H1 (cell line): ENCODE data around the gene LMTK3. TPM values are rescaled to one million over a fixed set of nuclear protein-coding genes. Genes with fewer than 3 reads are reported as not detected.

Source experiments
- CTCF ChIA-PET: fragments of 300-600 bp; sonication (Branson Sonifier 250); formaldehyde crosslinking; loops from one replicate; lab custom pipeline; 2021; ENCODE audit not compliant: partially characterized antibody; lab: Charles Lee
- POLR2A ChIA-PET: fragments of 300-600 bp; sonication (Branson Sonifier 250); formaldehyde crosslinking; loops from one replicate; lab custom pipeline; 2021; ENCODE audit warnings: inconsistent platforms; ENCODE audit not compliant: partially characterized antibody; lab: Charles Lee
- DNase-seq, 2 experiments: peaks; one replicate each; pipeline versions ENCODE4 v3.0.0 to v3.0.0-alpha.2; 2010 to 2022; ENCODE audit warnings: low spot score in 2 of 2, low read depth in 1 of 2, mixed read lengths in 1 of 2
- FAIRE-seq: peaks from 2 replicates; lab custom pipeline; 2011; peaks lifted over from hg19 to GRCh38; lab: Jason Lieb, UNC
- H2AFZ ChIP-seq: 2 replicates; pipeline ENCODE4 v1.8.1; 2012; ENCODE audit warnings: low read length, inconsistent platforms
- H2AK5ac ChIP-seq: 2 replicates; pipeline ENCODE4 v1.6.1; 2013; ENCODE audit warnings: low read depth, low read length
- H2BK120ac ChIP-seq: replicated peaks from 2 replicates; pipeline ENCODE3; 2013; ENCODE audit warnings: low read depth, low read length, inconsistent platforms
- H2BK12ac ChIP-seq: 2 replicates; pipeline ENCODE4 v1.6.1; 2013; ENCODE audit warnings: low read depth, low read length
- H2BK15ac ChIP-seq: 2 replicates; pipeline ENCODE4 v1.6.1; 2013; ENCODE audit warnings: low read length
- H2BK20ac ChIP-seq: 2 replicates; pipeline ENCODE4 v1.6.1; 2013; ENCODE audit warnings: low read length
- H2BK5ac ChIP-seq: 2 replicates; pipeline ENCODE4 v1.6.1; 2013; ENCODE audit warnings: low read depth, low read length
- H3K14ac ChIP-seq: 2 replicates; pipeline ENCODE4 v1.6.1; 2013; ENCODE audit warnings: inconsistent platforms; ENCODE audit not compliant: insufficient read length
- H3K18ac ChIP-seq: 2 replicates; pipeline ENCODE4 v1.6.1; 2013; ENCODE audit warnings: low read length; ENCODE audit errors: extremely low read depth
- H3K23ac ChIP-seq: 2 replicates; pipeline ENCODE4 v1.6.1; 2013; ENCODE audit warnings: inconsistent platforms; ENCODE audit not compliant: insufficient read length
- H3K23me2 ChIP-seq: 2 replicates; pipeline ENCODE4 v1.6.1; 2013; ENCODE audit warnings: low read depth, low read length
- H3K27ac ChIP-seq: 2 replicates; pipeline ENCODE4 v1.6.1; 2011; ENCODE audit warnings: low read depth, low read length, inconsistent platforms
- H3K27me3 ChIP-seq, 4 experiments: replicated peaks in 1 of 4; 1 replicate in 1 of 4; 2 replicates in 3 of 4; pipeline versions ENCODE4 v1.6.1 to v1.8.1; 2011 to 2013; ENCODE audit warnings: low read length in 3 of 4, mild to moderate bottlenecking in 3 of 4, inconsistent platforms in 2 of 4, mixed read lengths in 2 of 4, moderate library complexity in 1 of 4; ENCODE audit not compliant: control insufficient read depth in 3 of 4, insufficient read depth in 3 of 4; ENCODE audit errors: extremely low read depth in 1 of 4
- H3K36me3 ChIP-seq, 4 experiments: 2 replicates each; pipeline versions ENCODE4 v1.6.1 to v1.8.1; 2011 to 2013; ENCODE audit warnings: mild to moderate bottlenecking in 4 of 4, low read length in 3 of 4, moderate library complexity in 2 of 4, control low read depth in 1 of 4, inconsistent platforms in 1 of 4; ENCODE audit not compliant: insufficient read depth in 4 of 4, control insufficient read depth in 2 of 4
- H3K4ac ChIP-seq: replicated peaks from 2 replicates; pipeline ENCODE3; 2013; ENCODE audit warnings: low read length, low read depth, mixed read lengths, inconsistent platforms; ENCODE audit not compliant: insufficient read length
- H3K4me1 ChIP-seq, 4 experiments: replicated peaks in 1 of 4; 1 replicate in 1 of 4; 2 replicates in 3 of 4; pipeline versions ENCODE4 v1.6.1 to v1.8.1; 2011 to 2013; ENCODE audit warnings: low read length in 3 of 4, inconsistent platforms in 2 of 4, mixed read lengths in 1 of 4; ENCODE audit not compliant: insufficient read depth in 4 of 4, control insufficient read depth in 3 of 4
- H3K4me2 ChIP-seq, 2 experiments: 2 replicates each; pipeline versions ENCODE4 v1.6.1 to v1.8.1; 2011 to 2013; ENCODE audit warnings: low read depth in 2 of 2, low read length in 2 of 2, control low read depth in 1 of 2, inconsistent platforms in 1 of 2, mild to moderate bottlenecking in 1 of 2; ENCODE audit not compliant: insufficient read depth in 1 of 2
- H3K4me3 ChIP-seq, 4 experiments: fragments of 200-600, 300-600 bp in 1 of 4; sonication (generic), shearing (Covaris generic), sonication (Bioruptor Twin) in 1 of 4; 2 replicates each; pipeline versions ENCODE4 v1.5.1 to v1.8.1; 2011 to 2016; ENCODE audit warnings: low read length in 4 of 4, low read depth in 3 of 4, control low read depth in 2 of 4, inconsistent platforms in 2 of 4, mild to moderate bottlenecking in 2 of 4, mixed read lengths in 1 of 4, moderate library complexity in 1 of 4; ENCODE audit not compliant: insufficient read depth in 2 of 4; ENCODE audit errors: extremely low read depth in 1 of 4
- H3K56ac ChIP-seq: replicated peaks from 2 replicates; pipeline ENCODE3; 2013; ENCODE audit warnings: low read depth, mild to moderate bottlenecking, mixed read lengths, low read length, inconsistent platforms; ENCODE audit not compliant: insufficient read length
- H3K79me1 ChIP-seq: 2 replicates; pipeline ENCODE4 v1.6.1; 2013; ENCODE audit warnings: low read depth, low read length, control low read depth
- H3K79me2 ChIP-seq, 2 experiments: 2 replicates each; pipeline versions ENCODE4 v1.6.1 to v1.8.1; 2012 to 2013; ENCODE audit warnings: low read length in 2 of 2, mild to moderate bottlenecking in 2 of 2, inconsistent platforms in 1 of 2; ENCODE audit not compliant: insufficient read depth in 2 of 2, control insufficient read depth in 1 of 2
- H3K9ac ChIP-seq, 4 experiments: replicated peaks in 1 of 4; 1 replicate in 1 of 4; 2 replicates in 3 of 4; pipeline versions ENCODE4 v1.6.1 to v1.8.1; 2011 to 2013; ENCODE audit warnings: low read depth in 3 of 4, low read length in 3 of 4, control low read depth in 2 of 4, mild to moderate bottlenecking in 2 of 4, moderate library complexity in 2 of 4, inconsistent platforms in 1 of 4; ENCODE audit errors: extremely low read depth in 1 of 4
- H3K9me3 ChIP-seq, 2 experiments: 2 replicates each; pipeline versions ENCODE4 v1.6.1 to v1.8.1; 2012 to 2013; ENCODE audit warnings: mild to moderate bottlenecking in 2 of 2, moderate library complexity in 2 of 2, control low read depth in 1 of 2, inconsistent platforms in 1 of 2, low read depth in 1 of 2, low read length in 1 of 2, mixed read lengths in 1 of 2; ENCODE audit not compliant: insufficient read depth in 2 of 2
- H4K20me1 ChIP-seq, 2 experiments: replicated peaks in 1 of 2; 2 replicates each; pipeline versions ENCODE3 to v1.8.1; 2011 to 2013; ENCODE audit warnings: inconsistent platforms in 2 of 2, low read length in 2 of 2, mild to moderate bottlenecking in 1 of 2; ENCODE audit not compliant: insufficient read depth in 2 of 2, control insufficient read depth in 1 of 2
- H4K5ac ChIP-seq: 2 replicates; pipeline ENCODE4 v1.6.1; 2013; ENCODE audit warnings: low read length, low read depth, mixed read lengths, inconsistent platforms; ENCODE audit not compliant: insufficient read length
- H4K8ac ChIP-seq: 2 replicates; pipeline ENCODE4 v1.8.0; 2013; ENCODE audit warnings: mild to moderate bottlenecking, moderate library complexity, low read length, inconsistent platforms; ENCODE audit not compliant: insufficient read depth; ENCODE audit errors: extremely low read depth
- H4K91ac ChIP-seq: replicated peaks from 2 replicates; pipeline ENCODE3; 2013; ENCODE audit warnings: low read length, mixed read lengths, inconsistent platforms; ENCODE audit not compliant: insufficient read length
- ATF3 ChIP-seq: IDR thresholded peaks from 2 replicates; pipeline ENCODE4 v1.6.1; 2011; ENCODE audit warnings: low read depth, mild to moderate bottlenecking, low read length; ENCODE audit not compliant: insufficient read depth
- CREB1 ChIP-seq: IDR thresholded peaks from 2 replicates; pipeline ENCODE4 v1.6.1; 2012; ENCODE audit warnings: inconsistent platforms
- CTCF ChIP-seq, 3 experiments: IDR thresholded peaks; 1 replicate in 2 of 3; 2 replicates in 1 of 3; pipeline versions ENCODE4 v1.5.1 to v1.6.1; 2011; ENCODE audit warnings: low read length in 3 of 3, mild to moderate bottlenecking in 3 of 3, inconsistent platforms in 2 of 3, low read depth in 1 of 3, moderate library complexity in 1 of 3; ENCODE audit not compliant: insufficient read depth in 1 of 3; ENCODE audit errors: control extremely low read depth in 1 of 3
- HDAC6 ChIP-seq: IDR thresholded peaks from one replicate; pipeline ENCODE4 v1.7.1; 2012; ENCODE audit warnings: low read depth, mild to moderate bottlenecking, inconsistent platforms, low read length, moderate library complexity
- RFX5 ChIP-seq: IDR thresholded peaks from 2 replicates; pipeline ENCODE4 v1.6.1; 2011; ENCODE audit warnings: low read depth, low read length, improper control_type of control experiment, borderline replicate concordance
- SIX5 ChIP-seq: IDR thresholded peaks from 2 replicates; pipeline ENCODE4 v1.6.1; 2011; ENCODE audit warnings: mild to moderate bottlenecking, low read depth, low read length
- WGBS, 2 experiments: shearing (Covaris generic) in 1 of 2; methylation state at CpG; one replicate each; pipeline versions ENCODE4 v1.1.6 to v1.1.7; 2013 to 2015; ENCODE audit warnings: low lambda C conversion rate in 2 of 2, mixed read lengths in 2 of 2, inconsistent platforms in 1 of 2, low coverage in 1 of 2, missing lambda C conversion rate in 1 of 2; ENCODE audit not compliant: insufficient replicate concordance in 2 of 2, insufficient coverage in 1 of 2, insufficient read length in 1 of 2; ENCODE audit errors: extremely low coverage in 1 of 2, missing lambda C conversion rate in 1 of 2; 5-methylcytosine and 5-hydroxymethylcytosine counted together
- polyA plus RNA-seq, 7 experiments: library from polyadenylated mRNA; depleted of rRNA in 3 of 7; stranded (reverse) in 5 of 7; unstranded in 2 of 7; fragments of >200 nt in 5 of 7; fragments of 200-250 nt in 2 of 7; gene quantifications; 1 replicate in 5 of 7; 2 replicates in 1 of 7; 4 replicates in 1 of 7; pipeline versions ENCODE4 v1.2.1 to v1.2.3, GENCODE V29; 2011 to 2013; ENCODE audit warnings: missing spikeins in 2 of 7, mixed read lengths in 2 of 7
- total RNA-seq: library from RNA; stranded (reverse); fragmentation: NEBNext Ultra II Directional; extraction: Animal tissue kit (Norgen Biotek cat#: 25700); gene quantifications from 2 replicates; pipeline ENCODE4 v1.2.1, GENCODE V29; 2021

Gene LMTK3
- total and polyA plus RNA-seq, 2 of the 8 experiments (the other 6 are each of a cell fraction or from before 2014, with no cell fraction given): 2.7 to 12.4 TPM

- Histone ChIP-seq H2AK5ac (no peak overlapping the region), H3K14ac (no peak overlapping the region), H4K5ac (no peak overlapping the region), H2BK5ac (no peak overlapping the region), H2AFZ (no peak overlapping the region), H3K18ac (no peak overlapping the region), H3K4me3 (no peak overlapping the region), H3K23ac (no peak overlapping the region), H3K56ac (no peak overlapping the region), H3K4me2 (no peak overlapping the region), H3K79me2 (no peaks in the 10 kb centered on the region), H4K8ac (no peak overlapping the region; the same call in 1 of the 2 replicates), H3K36me3 (no peaks in the 10 kb centered on the region), H3K4me1 (peaks cover 0 to 18% (median 10%) of the 10 kb centered on the region in 4 experiments; a peak in 6 of 7 replicates), H4K20me1 (no peaks in the 10 kb centered on the region), H2BK12ac (no peak overlapping the region; the same call in 1 of the 2 replicates), H3K9ac (no peak overlapping the region), H2BK120ac (no peak overlapping the region), H4K91ac (no peak overlapping the region), H3K27me3 (no peaks in the 10 kb centered on the region), H3K23me2 (no peaks in the 10 kb centered on the region), H3K9me3 (no peaks in the 10 kb centered on the region), H3K4ac (no peak overlapping the region), H3K27ac (no peak overlapping the region), H2BK20ac (no peak overlapping the region), H3K79me1 (no peaks in the 10 kb centered on the region), H2BK15ac (no peak overlapping the region)
- no peak for FAIRE-seq
- 85% methylated on average over 6 of the region's 6 CpGs; no CpG with 5 or more reads in 1 of the 2 experiments for WGBS, 2 experiments
- TF ChIP-seq RFX5 (no peak), SIX5 (no peak), CREB1 (no peak), HDAC6 (no peak), ATF3 (no peak), CTCF (IDR thresholded peaks at IDR 0.05; ENCODE audit: control extremely low read depth in 1 of 3, insufficient read depth in 1 of 3, low read depth in 1 of 3, low read length in 3 of 3) (no peak)
- no peak for DNase-seq
- ChIA-PET POLR2A (interaction anchor here (0.6 to 1.1 kb wide), 2 partner anchors 12 to 30 kb away, joined by 3 read pairs; no protein-coding TSS in a partner anchor), CTCF (interaction anchor here (0.6 to 2.4 kb wide), 7 partner anchors 13 to 42 kb away, joined by 3 to 8 read pairs (median 3); no protein-coding TSS in a partner anchor)
These were observed 30.2 kb upstream of the LMTK3 start for GRCh38 chr19:48541813-48542212.
